Measurements from ENCODE around the gene DRG2.
A peak's percentile ranks its signal among the peaks of the same experiment; 100 is the strongest.

Gene DRG2

GRCh38 chr17:18087610-18088491, at the start of gene DRG2:
Gene DRG2 (plus strand): TSS chr17:18087948. CDS start chr17:18088024, 76 bp downstream.
- peak; percentile 94 to 95 for ATAC-seq

- peak; percentile 49 to 59 for ATAC-seq
Measured at GRCh38 chr17:18038149-18038850, 49.4 kb upstream of the DRG2 start.

- peak; percentile 88 to 90 for ATAC-seq
Measured at GRCh38 chr17:18038861-18039534, 48.8 kb upstream of the DRG2 start, which contains the start of the genes ATPAF2 and GID4. Gene ATPAF2 (minus strand): TSS chr17:18039168. CDS start chr17:18039013, 155 bp downstream. Gene GID4 (plus strand): TSS chr17:18039408. CDS start chr17:18039465, 57 bp downstream.

GRCh38 chr17:18039535-18040260, 48.0 kb upstream of the DRG2 start:
- ATAC-seq, result peak; percentile 6 to 12

- no peak for ATAC-seq
Measured at GRCh38 chr17:18040261-18040858, 47.4 kb upstream of the DRG2 start.

GRCh38 chr17:18041776-18042175, 46.0 kb upstream of the DRG2 start:
- ATAC-seq, result no peak

- no peak for ATAC-seq
Measured at GRCh38 chr17:18042983-18043382, 44.8 kb upstream of the DRG2 start.

- ATAC-seq, result no peak
Measured at GRCh38 chr17:18043491-18043890, 44.3 kb upstream of the DRG2 start.

GRCh38 chr17:18044609-18045008, 43.1 kb upstream of the DRG2 start:
- no peak for ATAC-seq

GRCh38 chr17:18045691-18046350, 41.9 kb upstream of the DRG2 start:
- no peak for ATAC-seq

- ATAC-seq, result no peak
Measured at GRCh38 chr17:18055597-18055996, 32.2 kb upstream of the DRG2 start.

- ATAC-seq, result no peak
Measured at GRCh38 chr17:18056214-18056613, 31.5 kb upstream of the DRG2 start.

GRCh38 chr17:18059283-18059682, 28.5 kb upstream of the DRG2 start:
- no peak for ATAC-seq

- ATAC-seq, result no peak
Measured at GRCh38 chr17:18064053-18064452, 23.7 kb upstream of the DRG2 start.

GRCh38 chr17:18065546-18065945, 22.2 kb upstream of the DRG2 start:
- ATAC-seq, result no peak

GRCh38 chr17:18066866-18067265, 20.9 kb upstream of the DRG2 start:
- ATAC-seq, result no peak

- ATAC-seq, result no peak
Measured at GRCh38 chr17:18069101-18069500, 18.6 kb upstream of the DRG2 start.

- no peak for ATAC-seq
Measured at GRCh38 chr17:18070861-18071340, 16.8 kb upstream of the DRG2 start.

- no peak for ATAC-seq
Measured at GRCh38 chr17:18071751-18072150, 16.0 kb upstream of the DRG2 start.

GRCh38 chr17:18074566-18075272, 13.0 kb upstream of the DRG2 start:
- ATAC-seq, result no peak

- no peak for ATAC-seq
Measured at GRCh38 chr17:18076936-18077335, 10.8 kb upstream of the DRG2 start.
